Pons (tissue), 1 donor: ENCODE measurements around the gene PRKCH.

Experiments used
- DNase-seq: peaks from one replicate; pipeline ENCODE4 v3.0.0-alpha.2; 2016; ENCODE audit warnings: low spot score

The PRKCH gene

DNA sequence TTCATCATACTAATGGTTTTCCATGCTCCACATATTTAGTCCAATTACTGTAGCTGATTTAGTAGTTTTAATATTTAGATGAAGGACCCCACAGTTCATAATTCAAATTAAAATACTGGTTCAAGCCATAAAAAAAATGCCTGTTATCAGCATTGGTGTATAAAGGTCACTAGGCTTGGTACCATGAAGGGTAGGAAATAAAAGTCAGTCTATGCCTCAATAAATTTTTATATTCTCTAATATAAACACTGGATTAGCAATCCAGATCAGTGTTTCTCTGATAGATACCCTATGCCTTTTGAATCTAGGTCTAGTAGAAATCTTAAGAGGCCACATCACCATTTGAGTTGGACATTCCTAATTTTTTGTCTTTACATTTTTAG lies 210.7 kb downstream of the PRKCH start:
- no peak for DNase-seq

DNA sequence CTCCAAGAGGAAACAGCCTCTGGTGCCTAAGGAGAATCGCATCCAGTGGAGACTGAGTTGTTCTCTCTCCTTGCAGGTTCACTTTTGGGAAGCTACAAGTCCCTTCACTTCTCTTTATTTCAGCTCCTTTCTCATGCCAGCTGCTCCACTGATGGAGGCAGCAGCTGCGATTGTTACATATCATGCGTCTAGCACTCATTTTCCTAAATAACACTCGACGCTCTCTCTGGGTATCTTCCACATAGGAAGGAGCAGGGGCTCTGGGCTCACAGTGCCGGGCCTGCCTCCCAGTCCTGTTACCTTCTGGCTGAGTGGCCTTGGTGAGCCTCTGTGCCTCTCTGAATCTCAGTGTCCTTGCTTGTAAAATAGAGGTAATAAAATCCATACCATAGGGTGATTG lies 211.4 kb downstream of the PRKCH start:
- DNase-seq, result no peak

DNA sequence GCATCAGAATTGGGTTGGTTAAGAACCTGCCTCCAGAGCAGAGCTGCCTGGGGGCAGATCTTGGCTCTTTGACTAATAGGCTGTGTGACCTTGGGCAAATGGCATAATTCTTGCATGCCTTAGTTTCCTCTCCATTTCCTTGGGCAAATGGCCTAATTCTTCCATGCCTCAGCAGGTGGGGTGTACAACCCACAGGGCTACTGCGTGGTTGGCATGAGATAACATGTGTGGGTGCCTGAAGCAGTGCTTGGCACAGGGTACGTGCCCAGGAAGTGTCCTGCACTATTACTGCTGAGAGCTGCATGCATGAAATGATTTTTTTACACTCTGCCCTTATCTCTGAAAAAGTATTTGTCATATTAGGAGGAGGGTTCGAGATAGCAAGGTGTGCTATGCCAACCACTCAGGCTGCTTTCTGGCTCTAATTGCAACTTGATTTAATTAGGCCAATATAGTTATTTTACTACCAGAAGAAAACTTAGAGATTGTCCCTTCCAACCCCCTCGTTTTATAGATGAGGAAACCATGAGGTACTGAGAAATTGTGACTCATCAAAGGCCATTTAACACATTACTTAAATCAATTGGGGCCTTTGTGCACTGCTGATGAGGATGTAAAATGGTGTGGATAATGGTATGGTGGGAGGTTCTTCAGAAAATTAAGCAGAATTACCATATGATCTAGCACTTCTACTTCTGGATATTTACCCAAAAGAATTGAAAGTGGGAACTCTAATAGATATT lies 212.3 kb downstream of the PRKCH start:
- no peak for DNase-seq

DNA sequence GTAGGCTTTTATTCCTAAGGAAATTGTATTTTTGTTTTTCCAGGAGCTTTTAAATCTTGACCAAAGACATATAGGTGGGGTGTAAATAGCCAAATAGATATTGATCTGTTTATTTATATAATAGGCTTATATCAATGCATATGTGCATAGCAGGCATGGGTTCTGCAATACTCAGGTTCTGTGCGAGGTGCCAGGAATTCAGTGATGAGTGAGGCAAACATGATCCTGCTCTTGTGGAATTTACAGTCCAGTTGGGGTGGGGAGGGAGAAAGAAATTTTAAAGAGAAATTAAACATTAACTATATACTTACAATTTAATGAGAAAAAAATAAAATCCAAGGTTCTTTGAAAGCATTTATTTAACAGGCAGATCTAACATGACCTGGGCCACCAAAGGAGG lies 213.7 kb downstream of the PRKCH start:
- DNase-seq, result no peak

DNA sequence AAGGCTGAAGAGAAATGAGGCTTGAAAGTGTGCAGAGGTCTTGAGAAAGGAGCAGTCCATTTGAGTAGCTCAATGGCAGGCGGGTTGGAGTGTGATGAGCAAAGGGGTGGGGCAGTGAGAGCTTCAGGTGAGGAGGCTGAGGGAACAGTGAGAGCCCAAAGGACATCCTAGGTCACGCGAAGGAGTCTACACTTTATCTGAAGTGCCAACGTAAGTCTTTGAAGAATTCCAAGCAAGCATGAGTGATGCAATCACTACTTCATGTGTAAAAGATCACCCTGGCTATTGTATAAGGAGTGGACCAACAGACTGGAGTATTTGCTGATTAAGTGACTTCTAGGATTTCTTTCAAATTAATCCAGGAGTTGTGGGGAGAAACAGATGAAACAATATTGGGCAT lies 214.1 kb downstream of the PRKCH start:
- no peak for DNase-seq

DNA sequence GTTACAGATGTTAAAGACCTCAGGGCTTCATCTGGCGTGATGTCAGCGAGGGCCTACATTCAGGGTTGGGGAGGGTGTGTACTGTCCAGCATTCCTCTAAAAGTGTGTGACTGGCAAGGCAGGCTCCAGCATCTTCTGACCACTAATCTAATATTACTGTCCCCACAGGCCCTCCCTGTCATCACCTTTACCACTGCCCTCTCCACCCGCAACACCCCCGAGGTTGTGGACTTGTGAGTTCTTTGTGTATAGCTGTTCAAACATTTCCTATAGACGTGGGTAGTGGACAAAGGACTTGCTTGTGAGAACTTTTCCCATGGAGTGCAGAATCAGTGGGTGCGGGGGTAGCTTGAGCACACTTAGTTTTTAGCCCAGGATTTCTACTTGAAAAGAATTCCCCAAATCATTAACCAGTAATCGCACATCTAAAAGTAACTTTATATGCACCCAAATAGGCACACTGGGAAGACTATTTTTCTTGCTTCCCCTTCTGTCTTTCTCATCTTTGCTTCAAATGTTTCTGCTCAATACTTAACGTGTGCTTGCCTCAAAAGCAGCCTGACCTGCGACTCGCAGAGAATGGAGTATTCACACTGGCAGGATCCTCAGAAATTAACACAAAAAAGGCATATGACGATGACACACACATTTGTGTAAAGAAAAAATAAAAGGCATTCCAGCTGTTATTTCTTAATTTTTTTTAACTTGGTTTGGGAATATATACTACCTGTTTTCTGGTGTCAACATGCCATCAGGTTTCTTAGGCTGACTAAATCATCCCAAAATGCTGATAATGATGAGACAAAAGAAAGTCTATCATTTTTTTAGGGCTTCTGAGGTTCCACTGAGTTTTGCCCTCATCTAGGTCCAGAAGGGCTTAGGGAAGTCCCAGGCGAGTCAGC lies 215.5 kb downstream of the PRKCH start:
- no peak for DNase-seq

DNA sequence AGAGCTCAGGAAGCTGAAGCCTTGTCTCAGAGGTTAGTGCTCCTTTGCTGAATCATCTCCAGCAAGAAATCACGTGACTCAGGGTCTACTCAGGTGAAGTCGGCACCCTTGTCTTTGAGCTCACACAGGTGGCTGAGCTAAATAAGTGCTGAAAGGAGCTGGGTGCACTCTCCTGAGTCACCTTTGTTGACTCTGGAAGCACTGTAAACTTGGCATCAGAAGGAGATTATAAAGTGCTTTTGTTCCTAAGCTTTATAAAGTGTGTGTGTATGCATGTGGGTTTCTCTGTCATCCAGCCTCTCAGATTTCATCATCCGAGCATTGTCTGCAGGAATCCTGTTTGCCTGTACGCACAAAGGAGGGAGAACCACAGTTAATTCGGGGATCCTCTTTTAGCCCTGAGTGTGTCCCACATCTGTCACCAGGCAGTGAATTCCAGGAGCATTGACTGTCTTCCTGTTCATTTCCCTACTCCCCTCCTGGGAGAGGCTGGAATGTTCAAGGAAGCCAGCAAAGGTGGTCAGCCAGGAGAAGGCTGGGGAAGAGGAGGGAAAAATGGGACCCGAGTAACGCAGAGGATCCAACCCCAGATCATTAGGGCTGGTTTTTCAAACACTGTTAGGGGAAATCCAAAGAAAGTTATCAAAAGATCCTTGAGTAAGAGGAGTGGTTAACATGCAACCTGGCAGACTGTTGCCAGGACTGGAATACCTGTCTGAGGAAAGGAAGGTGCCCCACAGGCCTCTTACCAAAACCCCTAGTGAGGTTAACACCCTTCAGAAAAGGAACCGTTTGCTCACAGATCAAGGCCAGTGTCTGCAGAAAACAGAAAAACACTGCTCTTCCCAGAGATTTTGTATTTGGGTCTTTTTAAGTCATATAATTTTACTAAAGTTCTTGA lies 216.4 kb downstream of the PRKCH start:
- no peak for DNase-seq

DNA sequence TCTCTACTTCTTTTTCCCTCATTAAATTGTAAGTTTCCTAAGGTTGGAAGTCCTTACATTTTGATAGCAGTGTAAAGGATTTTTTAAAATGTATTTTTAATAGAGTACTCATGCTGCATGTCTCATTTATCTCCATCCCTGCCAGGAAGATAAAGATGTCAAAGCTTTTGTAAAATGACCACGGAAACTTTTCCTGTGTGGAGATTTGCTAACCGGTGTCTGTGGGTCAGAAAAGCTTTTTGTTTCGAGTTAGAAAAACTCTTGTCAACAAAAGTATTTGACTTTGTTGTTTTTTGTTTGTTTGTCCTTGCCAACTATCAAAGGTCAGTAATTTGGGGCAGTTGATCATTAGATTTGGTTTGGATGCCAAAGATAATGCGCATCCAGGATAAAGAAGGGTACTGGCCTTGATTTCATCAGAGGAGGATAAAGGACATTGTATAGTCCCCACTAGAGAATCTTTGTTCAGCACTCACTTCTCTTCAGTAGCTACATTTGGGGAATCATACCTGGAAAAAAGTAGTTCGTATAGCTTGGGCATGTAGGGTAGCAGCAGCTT lies 217.2 kb downstream of the PRKCH start:
- DNase-seq, result no peak

DNA sequence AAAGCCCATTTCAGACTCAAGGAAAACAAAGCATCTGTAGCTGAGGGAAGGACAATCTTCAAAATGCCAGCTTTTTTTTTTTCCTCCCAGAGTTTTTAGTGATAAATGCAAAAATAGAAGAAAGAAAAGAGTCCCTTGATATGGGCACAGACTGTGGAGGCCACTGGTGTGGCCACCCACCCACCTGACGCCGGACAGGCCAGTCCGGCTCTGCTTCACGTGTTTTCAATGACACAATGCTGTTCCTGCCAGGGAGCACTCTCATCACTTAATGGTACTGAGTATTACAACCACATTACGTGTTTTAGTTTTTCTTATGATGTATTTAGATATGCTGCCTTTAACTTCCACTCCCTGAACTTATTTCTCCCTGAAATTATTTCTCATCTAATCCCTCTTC lies 218.3 kb downstream of the PRKCH start:
- DNase-seq, result no peak

DNA sequence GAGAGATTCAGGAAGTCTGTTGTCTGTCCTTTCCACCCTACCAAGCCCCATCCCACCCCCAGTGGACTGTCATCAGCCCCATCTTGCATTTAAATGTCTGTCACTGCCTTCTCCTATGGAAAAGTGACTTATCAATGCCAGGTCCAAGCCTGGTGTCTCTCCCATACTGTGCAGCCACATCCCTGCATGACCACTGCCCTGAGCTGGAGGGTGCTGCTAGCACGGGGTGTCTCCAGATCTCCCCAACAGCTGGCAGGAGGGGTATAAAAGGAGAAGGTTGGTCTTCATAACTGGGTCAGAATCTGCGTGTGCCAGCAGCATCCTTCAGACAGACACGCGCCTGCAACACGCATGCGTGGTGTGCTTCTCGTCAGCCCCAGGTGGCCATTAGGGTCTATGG lies 219.6 kb downstream of the PRKCH start:
- DNase-seq, result no peak

DNA sequence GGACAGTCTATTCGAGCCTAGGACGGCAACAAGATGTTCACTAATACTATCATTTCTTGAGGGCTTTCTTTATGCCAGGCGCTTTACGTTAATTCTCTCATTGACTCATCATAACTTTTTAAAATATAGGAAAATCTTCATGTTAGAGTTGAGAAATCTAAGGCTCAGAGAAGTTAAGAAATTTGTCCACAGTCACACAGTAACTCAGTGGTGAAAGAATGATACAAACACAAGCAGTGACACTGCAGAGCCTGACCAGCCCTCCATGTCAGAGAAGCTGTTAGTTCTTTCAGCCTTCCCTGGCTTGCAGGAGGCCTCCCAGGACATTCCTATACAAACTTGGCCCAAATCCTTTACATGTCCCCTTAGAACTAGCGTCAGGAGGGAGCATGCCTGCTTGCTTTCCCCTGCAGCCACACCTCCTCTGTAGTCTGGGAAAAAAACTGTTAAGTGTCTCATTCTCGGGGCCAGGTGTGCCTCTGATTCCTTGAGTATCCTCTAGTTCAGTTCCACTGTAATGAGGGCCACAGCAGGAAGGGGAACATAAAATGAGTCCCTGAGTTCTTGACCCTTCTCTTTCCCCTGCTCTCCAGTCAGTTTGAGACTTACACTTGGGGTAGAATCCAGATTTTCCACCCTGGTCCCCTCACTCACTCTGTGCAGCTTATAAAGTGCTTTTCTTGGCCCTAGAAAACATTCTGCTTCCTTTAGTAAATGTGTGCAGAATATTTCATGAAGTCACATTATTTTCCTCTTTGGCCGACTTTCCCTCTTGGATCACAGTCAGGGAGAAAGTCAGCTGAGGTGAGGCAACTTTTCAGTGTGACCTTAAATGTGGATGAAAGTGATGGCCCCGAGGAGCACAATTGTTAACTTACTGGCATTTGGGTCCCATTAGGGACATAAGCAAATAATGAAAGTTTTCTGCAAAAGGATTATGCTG lies 221.7 kb downstream of the PRKCH start:
- peak; percentile 63 for DNase-seq

DNA sequence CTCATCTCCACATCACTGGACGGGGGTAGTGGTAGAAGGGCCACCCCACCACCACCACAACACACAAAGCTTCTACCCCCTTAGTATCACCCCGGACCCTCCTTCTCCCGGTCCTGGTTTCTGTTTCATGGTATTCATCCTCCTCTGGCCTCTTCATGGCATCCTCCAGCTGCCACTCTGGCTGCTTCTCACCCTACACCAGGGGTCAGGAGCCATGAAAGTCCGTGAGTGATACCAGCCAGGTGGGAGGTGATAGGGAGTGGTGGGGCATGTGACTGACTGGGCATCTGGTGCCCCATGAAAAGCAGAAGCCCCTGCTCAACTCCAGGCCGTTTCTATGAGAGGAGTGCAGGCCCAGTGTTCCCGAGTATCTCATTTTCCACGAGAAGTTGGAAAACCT lies 222.6 kb downstream of the PRKCH start:
- no peak for DNase-seq

DNA sequence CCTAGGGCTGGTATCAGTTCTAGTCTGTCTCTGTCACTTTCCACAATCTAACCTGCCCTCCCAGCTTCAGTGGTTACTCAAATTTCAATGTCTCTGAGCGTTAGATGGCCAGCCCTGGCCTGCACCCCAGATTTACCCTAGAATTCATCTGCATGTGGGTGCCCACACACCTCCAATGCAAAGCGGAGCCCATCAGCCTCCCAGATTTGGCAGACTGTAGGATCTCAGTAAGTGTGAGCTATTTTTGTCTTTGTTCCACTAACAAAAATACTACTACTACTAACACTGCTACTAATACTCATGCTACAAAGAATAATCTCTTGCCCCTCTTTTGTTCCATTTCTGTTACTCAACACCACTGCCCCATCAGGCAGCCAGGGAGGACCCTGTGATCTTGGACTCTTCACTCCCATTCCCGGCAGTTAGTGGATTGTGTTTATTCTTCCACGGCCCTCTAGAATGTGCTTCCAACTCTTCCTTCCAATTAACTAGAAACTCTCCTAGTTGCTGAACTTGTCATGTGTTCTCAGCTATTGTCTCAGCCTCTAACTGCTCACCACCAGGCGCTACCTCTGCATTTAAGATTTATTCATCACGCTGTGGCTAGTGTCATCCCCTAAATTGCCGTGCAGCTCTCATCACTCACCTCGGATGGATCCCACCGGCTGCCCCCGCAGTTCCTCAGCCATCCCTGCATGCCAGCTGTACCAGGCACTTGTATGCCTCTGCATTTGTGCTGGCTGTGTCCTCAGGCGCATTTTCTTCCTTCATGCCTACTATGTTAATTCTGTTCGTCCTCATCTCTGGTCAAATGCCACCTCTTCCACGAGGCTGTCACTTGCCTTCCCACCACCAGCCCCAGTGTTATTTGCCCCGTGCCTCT lies 223.3 kb downstream of the PRKCH start:
- DNase-seq, result peak; percentile 31

DNA sequence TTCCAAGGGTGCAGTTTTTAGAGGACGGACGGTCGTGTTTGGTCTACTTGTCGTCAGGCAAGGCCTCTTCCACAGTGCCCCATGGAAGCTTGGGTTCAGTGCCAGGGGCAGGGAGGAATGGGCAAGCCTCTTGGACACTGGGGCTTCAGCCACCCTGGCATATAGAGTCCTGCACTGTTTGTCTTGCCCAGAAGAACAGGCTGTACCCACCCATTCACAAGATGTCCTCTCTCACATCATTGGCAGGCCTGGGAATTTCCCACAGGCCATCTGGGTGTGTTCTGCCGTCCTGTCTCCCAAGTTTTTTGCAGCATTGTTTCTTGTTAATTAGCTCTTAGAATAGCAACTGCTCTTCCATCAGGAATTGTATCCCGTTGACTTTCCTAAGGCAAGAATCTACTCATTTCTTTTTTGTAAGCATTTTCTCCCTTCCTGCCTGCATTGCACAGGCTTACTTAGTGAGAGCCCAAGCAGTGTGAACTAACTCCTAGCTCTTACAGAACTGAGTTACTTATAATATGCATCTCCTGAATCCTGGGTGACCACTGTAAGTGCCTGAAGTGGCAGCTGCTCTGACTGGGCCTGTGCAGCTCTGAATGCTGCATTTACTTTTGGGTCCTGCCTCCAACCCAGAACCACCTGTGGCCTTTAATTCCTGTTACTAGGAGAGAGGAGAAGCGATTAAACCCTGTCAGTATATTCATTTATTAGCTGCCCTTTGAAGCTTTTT lies 224.5 kb downstream of the PRKCH start:
- peak; percentile 78 for DNase-seq

DNA sequence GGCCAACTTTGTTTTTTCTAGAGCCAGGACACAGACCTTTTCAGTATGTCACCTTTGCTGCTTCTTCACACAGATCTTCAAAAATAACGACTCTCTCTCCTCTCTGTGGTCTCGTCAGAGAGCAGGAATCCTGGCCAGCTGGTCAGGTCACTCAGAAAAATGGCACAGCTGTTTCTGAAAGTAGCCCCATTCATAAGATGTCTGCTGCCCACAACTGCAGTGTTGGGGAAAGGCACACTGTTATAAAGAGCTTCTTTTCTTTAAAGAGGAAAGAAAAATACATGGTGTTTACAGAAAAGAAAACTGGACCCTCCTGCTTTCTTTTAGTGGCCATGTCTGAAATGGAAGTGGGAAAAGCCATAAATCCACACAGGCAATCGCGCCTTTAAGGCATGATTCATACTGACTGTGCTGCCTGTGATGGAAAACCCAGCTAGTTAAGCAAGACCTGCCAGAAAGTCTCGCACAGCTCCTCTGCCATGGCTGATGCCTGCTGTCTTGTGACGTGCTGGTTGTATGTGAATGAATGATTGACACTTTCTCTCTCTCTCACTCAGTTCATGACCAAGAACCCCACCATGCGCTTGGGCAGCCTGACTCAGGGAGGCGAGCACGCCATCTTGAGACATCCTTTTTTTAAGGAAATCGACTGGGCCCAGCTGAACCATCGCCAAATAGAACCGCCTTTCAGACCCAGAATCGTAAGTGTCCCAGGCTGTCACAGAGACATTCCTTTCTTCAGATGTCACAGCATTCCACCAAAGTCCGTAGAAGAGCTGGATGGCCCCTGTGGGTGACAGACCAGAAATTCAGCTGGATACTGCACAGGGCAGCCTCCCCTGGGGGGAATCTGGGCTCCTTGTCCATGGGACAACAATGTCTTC lies 226.0 kb downstream of the PRKCH start:
- no peak for DNase-seq

DNA sequence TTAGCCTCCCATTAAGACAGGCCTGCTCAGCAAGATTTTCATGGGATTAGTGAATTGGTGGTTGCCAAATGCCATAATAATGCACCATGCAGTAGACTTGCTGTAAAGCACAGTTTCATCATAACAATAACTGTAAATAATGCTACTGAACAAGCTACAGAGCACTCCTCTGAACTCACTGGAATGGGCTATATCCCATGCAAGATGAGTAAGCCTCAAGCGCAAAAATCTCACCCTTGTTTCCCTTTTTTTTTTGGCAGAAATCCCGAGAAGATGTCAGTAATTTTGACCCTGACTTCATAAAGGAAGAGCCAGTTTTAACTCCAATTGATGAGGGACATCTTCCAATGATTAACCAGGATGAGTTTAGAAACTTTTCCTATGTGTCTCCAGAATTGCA lies 228.0 kb downstream of the PRKCH start:
- no peak for DNase-seq

DNA sequence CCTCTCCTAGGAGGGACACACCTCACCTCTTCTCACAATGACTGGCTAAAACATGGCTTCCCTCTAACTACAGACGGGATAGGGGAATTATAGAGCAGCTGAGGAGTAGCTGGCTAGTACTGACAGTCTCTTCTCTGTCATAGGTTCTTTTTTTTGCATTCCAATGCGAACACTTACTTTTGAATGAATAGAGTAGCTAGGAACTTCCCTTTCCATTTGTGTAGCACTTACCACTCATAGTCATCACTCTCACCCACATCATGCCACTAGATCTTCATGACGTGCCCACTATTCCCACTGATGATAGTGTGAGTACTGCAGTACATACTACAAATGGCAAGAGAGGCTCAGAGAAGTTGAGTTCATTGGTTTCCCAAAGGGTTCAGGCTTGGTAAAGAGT lies 230.0 kb downstream of the PRKCH start:
- no peak for DNase-seq

DNA sequence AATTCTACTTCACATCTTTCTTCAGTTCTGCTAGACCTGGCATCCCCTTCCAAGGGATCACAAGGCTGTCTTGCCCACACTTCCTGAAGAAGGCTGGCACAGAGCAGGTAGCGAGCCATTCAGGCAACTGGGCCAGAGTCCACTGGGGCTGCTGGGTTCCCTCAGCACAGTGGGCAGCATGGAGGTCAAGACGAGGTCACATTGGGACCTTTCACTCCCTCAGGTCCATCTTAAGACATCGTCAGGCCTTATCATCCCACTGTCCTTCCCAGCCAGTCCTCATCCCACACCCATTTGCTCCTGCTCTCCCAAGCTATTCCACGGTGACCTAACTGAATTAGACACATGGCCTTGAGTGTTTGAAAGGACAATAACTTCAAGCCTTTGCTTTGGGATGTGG lies 230.9 kb downstream of the PRKCH start:
- no peak for DNase-seq
